Measurements from ENCODE around the gene SYPL2. TPM values are rescaled to one million over a fixed set of nuclear protein-coding genes. Genes with fewer than 3 reads are reported as not detected.
A peak's percentile ranks its signal among the peaks of the same experiment; 100 is the strongest.

SYPL2 gene
- total RNA-seq, 1 experiment from 2014 or later: 2.5 TPM

DNA sequence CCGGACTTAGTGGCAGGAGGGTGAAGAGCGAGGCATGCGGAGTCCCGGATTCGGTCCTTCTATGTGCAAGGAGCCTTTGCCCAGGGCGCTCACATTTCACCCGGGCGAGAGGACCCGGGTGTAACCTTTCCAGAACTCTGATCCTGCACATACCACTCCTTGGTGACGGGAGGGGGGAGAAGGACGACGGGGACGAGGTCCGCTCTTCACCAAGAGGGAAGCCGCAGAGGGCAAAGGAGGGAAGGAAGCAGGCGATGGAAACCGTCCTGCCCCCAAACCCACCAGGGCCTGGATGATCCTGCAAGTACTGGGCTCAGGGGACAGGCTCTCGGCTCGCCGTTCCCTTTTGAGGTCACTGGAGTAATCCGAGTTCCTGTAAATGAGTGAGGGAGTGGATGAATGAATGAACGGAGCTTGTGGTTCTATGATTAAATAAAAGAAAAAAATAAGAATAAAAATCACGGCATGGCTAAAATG, 993 bp downstream of the SYPL2 start:
- Histone ChIP-seq H3K4me1 (ENCODE audit: insufficient read depth, low read length) (no peaks in the 10 kb centered on the region; the same call in 1 of the 2 replicates), H4K91ac (ENCODE audit: insufficient read length, low read depth, low read length) (no peak overlapping the region), H2BK120ac (ENCODE audit: low read depth, low read length, poor library complexity, severe bottlenecking) (no peak overlapping the region), H2AK5ac (ENCODE audit: insufficient read length, low read length) (no peak overlapping the region), H3K23me2 (ENCODE audit: insufficient read length, low read depth, low read length, poor library complexity, severe bottlenecking) (peaks cover 15% of the 10 kb centered on the region), H3K79me2 (ENCODE audit: insufficient read depth, low read length) (no peaks in the 10 kb centered on the region), H2BK5ac (ENCODE audit: insufficient read length, low read length) (no peak overlapping the region), H3K9me3 (ENCODE audit: control insufficient read depth, low read depth, low read length) (no peaks in the 10 kb centered on the region), H2BK15ac (ENCODE audit: low read depth, low read length) (no peak overlapping the region), H3K79me1 (ENCODE audit: insufficient read depth, low read depth, low read length, poor library complexity, severe bottlenecking) (no peaks in the 10 kb centered on the region), H2BK12ac (ENCODE audit: insufficient read length, low read depth, low read length) (no peak overlapping the region), H3K4ac (ENCODE audit: low read depth, low read length) (no peak overlapping the region), H3K23ac (ENCODE audit: insufficient read length, low read depth, low read length) (no peak overlapping the region), H3K27ac (ENCODE audit: insufficient read length, low read depth, low read length) (no peak overlapping the region), H3T11ph (ENCODE audit: low read length) (no peak overlapping the region), H3K56ac (ENCODE audit: insufficient read length, low read depth, low read length) (no peak overlapping the region), H2AFZ (ENCODE audit: low read length) (no peak overlapping the region), H3K18ac (ENCODE audit: insufficient read length, low read depth, low read length) (no peak overlapping the region), H4K8ac (replicated peaks; ENCODE audit: insufficient read length, low read depth, low read length) (no peak overlapping the region), H3K14ac (ENCODE audit: insufficient read depth, low read length) (no peak overlapping the region; the same call in 1 of the 2 replicates), H4K20me1 (ENCODE audit: control insufficient read depth, insufficient read depth, insufficient read length) (no peaks in the 10 kb centered on the region), H4K5ac (ENCODE audit: insufficient read length, low read depth, low read length) (no peak overlapping the region), H3K9ac (ENCODE audit: extremely low read depth, insufficient read length, low read length) (no peak overlapping the region), H3K27me3 (ENCODE audit: insufficient read depth, low read length) (peaks cover 14% of the 10 kb centered on the region; the same call in 1 of the 2 replicates), H3K4me2 (ENCODE audit: insufficient read depth, insufficient read length, low read length) (peak overlapping the region; percentile 67), H2BK20ac (ENCODE audit: low read depth, low read length, poor library complexity, severe bottlenecking) (no peak overlapping the region)
- peaks cover 79% of the 10 kb centered on the region for H3K27me3 Mint-ChIP-seq (ENCODE audit: low read depth)
- TF ChIP-seq, protein P1, sequence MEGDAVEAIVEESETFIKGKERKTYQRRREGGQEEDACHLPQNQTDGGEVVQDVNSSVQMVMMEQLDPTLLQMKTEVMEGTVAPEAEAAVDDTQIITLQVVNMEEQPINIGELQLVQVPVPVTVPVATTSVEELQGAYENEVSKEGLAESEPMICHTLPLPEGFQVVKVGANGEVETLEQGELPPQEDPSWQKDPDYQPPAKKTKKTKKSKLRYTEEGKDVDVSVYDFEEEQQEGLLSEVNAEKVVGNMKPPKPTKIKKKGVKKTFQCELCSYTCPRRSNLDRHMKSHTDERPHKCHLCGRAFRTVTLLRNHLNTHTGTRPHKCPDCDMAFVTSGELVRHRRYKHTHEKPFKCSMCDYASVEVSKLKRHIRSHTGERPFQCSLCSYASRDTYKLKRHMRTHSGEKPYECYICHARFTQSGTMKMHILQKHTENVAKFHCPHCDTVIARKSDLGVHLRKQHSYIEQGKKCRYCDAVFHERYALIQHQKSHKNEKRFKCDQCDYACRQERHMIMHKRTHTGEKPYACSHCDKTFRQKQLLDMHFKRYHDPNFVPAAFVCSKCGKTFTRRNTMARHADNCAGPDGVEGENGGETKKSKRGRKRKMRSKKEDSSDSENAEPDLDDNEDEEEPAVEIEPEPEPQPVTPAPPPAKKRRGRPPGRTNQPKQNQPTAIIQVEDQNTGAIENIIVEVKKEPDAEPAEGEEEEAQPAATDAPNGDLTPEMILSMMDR (conservative IDR thresholded peaks at IDR 0.05): no peak
- peak overlapping the region; percentile 66 to 82 for H3K4me3 Mint-ChIP-seq
- peaks cover 21 to 22% of the 10 kb centered on the region in 2 experiments for H3K4me1 Mint-ChIP-seq
- H3K36me3 Mint-ChIP-seq (ENCODE audit: insufficient read depth in 1 of 3, low read depth in 3 of 3): no peaks in the 10 kb centered on the region
- peaks cover 0 to 3% of the 10 kb centered on the region in 2 experiments; a peak in 1 of 5 replicates for H3K9me3 Mint-ChIP-seq
- H3K27ac Mint-ChIP-seq: no peak overlapping the region
- no CpG with 5 or more reads among the region's 23 CpGs for WGBS (ENCODE audit: extremely low coverage, insufficient read length, low lambda C conversion rate)
- DNase-seq: peak; percentile 49
